ENCODE results near the gene IQSEC1. TPM values are rescaled to one million over a fixed set of nuclear protein-coding genes. Genes with fewer than 3 reads are reported as not detected.

IQSEC1 gene
- total RNA-seq, 3 donors from 2014 or later: 19.8 to 42.2 (median 21.9) TPM

DNA sequence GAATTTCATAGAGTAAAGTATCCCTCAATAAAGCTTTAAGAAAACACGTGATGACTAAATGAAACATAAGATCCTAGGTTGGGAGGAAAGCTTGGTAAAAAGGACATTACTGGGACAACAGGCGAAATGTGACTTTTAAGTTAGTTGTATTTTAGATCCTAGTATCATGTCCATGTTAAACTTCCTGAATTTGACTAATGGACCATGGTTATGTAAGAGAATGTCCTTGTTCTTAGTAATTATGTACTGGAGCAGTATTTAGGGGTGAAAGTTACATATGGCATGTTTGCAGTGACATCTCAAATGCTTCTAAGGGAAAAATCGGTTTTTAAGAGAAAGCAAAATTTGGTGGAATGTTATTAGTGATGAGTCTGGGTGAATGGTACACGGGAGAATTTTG is 69.6 kb downstream of the IQSEC1 start:
- no peak for ATAC-seq

DNA sequence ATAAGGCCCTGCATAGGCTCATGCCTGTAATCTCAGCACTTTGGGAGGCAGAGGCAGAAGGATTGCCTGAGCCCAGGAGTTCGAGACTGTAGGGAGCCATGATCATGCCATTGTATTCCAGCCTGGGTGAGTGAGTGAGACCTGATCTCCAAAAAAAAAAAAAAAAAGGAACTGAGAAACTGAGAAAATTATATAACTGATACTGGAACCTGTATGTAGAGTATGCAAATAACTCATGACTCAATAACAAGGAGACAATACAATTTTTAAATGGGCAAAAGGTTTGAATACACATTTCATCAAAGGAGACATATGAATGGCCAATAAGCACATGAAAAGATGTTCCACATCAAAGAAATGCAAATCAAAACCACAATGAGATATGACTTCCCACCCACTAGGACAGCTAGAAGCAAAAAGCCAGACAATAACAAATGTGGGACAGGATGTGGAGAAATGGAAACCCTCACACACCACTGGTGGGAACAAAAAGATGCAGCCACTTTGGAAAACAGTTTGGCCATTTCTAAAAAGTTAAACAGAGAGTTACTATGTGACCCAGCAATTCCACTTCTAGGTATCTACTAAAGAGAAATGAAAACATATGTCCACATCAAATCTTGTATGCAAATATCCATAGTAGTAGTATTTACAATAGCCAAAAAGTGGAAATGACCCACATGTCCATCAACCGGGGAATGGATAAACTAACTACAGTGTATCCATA is 70.7 kb downstream of the IQSEC1 start:
- DNase-seq: no peak

More for the DNA sequence above, 69.6 kb downstream of the IQSEC1 start:
- intact Hi-C loops (cut with DNase I, micrococcal nuclease): no loop called here
- H3K4me3 ChIP-seq: no peak overlapping the region
- no peak for DNase-seq
- TF ChIP-seq, protein P1, sequence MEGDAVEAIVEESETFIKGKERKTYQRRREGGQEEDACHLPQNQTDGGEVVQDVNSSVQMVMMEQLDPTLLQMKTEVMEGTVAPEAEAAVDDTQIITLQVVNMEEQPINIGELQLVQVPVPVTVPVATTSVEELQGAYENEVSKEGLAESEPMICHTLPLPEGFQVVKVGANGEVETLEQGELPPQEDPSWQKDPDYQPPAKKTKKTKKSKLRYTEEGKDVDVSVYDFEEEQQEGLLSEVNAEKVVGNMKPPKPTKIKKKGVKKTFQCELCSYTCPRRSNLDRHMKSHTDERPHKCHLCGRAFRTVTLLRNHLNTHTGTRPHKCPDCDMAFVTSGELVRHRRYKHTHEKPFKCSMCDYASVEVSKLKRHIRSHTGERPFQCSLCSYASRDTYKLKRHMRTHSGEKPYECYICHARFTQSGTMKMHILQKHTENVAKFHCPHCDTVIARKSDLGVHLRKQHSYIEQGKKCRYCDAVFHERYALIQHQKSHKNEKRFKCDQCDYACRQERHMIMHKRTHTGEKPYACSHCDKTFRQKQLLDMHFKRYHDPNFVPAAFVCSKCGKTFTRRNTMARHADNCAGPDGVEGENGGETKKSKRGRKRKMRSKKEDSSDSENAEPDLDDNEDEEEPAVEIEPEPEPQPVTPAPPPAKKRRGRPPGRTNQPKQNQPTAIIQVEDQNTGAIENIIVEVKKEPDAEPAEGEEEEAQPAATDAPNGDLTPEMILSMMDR (IDR thresholded peaks at IDR 0.05): no peak
- H3K9me3 ChIP-seq: no peaks in the 10 kb centered on the region
- H3K36me3 ChIP-seq (ENCODE audit: low read depth): no peaks in the 10 kb centered on the region
- peaks cover 15% of the 10 kb centered on the region for H3K4me1 ChIP-seq (ENCODE audit: low read depth)

DNA sequence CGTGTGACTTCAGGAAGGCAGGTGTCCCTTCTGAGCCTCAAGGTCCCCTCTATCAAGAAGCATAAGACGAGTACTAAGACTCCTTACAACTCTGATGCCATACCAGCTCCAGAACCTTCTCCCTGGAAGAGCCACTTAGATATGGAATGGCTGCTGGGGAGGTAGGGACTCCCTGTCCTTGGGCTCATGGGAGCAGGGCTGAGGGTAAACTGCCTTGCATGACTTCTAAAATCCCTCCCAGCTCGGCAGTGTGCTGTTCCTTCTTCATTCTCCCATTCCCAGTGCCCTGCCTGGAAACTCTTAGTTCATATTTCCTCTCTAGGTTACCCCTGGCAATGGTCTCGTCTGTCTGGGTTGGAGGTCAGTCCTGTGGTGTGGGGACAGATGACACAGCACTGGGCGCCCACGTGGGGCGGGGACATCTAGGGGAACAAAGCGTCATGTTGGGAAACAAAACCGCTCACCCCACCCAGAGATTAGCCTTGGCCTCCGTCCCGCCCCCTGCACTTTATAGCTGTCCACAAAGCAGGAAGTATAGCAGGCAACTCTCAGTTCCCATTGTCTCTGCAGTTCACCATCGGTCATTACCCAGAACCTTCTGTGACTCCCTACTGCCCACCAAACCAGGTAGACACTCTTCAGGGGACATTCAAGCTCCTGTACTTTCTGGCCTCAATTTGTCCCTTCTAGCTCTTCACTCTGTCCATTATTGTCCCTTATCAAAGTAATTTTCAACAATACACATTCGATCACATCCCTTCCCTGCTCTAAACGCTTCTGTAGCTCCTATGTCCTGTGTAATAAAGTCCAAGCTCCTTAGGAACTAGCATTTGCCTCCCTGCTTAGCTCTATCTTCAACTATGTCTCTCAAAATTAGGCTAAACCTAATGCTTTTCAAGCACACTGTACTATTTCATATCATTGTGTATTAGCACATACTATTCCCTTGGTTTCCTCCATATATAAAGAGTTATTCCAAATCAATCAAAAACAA is 73.8 kb downstream of the IQSEC1 start:
- peaks cover 11% of the 10 kb centered on the region for H3K4me1 ChIP-seq (ENCODE audit: low read depth)
- intact Hi-C loops (cut with DNase I, micrococcal nuclease): no loop called here
- no peaks in the 10 kb centered on the region for H3K36me3 ChIP-seq (ENCODE audit: low read depth)
- H3K4me3 ChIP-seq: no peak overlapping the region
- DNase-seq: peak; percentile 95 to 97 (median 96)
- TF ChIP-seq, protein P1 (IDR thresholded peaks at IDR 0.05): no peak
- no peaks in the 10 kb centered on the region for H3K9me3 ChIP-seq
- peak; percentile 85 for ATAC-seq

More for the DNA sequence above, 70.7 kb downstream of the IQSEC1 start:
- Histone ChIP-seq H3K4me3 (no peak overlapping the region), H3K4me1 (ENCODE audit: low read depth) (peaks cover 13% of the 10 kb centered on the region), H3K9me3 (no peaks in the 10 kb centered on the region), H3K36me3 (ENCODE audit: low read depth) (no peaks in the 10 kb centered on the region)
- TF ChIP-seq, protein P1 (IDR thresholded peaks at IDR 0.05): no peak
- intact Hi-C loops (cut with DNase I, micrococcal nuclease): no loop called here
- no peak for ATAC-seq

DNA sequence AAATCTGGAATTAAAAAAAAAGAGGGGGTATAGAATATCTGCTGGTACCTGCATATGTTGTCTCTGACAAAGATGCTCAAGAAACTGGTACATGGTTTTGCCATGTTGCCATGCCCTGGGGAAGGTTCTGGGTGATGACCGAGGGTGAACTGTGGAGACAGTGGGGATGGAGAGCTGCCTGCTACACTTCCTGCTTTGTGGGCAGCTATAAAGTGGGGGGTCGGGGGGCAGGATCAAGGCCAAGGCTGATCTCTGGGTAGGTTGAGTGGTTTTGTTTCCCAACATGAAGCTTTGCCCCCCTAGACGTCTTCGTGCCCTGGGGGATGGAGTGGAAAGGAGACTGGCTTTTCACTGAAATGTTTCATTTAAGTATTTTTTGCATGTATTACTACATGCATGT is 74.6 kb downstream of the IQSEC1 start:
- intact Hi-C loops (cut with DNase I, micrococcal nuclease): no loop called here
- peak in 2 of 3 donors; percentile 45 to 53 for DNase-seq
- peaks cover 6% of the 10 kb centered on the region for H3K4me1 ChIP-seq (ENCODE audit: low read depth)

DNA sequence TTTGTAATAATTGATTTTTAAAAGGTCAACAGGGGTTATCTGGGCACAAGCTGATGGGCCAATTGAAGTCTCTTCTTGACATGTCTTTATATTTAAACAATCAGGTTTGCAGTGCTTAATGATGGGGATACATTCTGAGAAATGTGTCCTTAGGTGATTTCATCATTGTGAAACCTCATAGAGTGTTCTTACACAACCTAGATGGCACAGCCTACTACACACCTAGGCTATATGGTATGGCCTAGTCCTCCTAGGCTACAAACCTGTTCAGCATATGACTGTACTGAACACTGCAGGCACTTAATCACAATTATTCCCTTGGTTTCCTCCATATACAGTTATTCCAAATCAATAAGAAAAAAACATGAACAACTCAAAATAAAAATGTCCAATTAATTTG is 75.8 kb downstream of the IQSEC1 start:
- DNase-seq (no peak), ATAC-seq (no peak)
- Histone ChIP-seq H3K4me1 (ENCODE audit: low read depth) (peaks cover 14% of the 10 kb centered on the region), H3K4me3 (no peak overlapping the region), H3K36me3 (ENCODE audit: low read depth) (no peaks in the 10 kb centered on the region), H3K9me3 (no peaks in the 10 kb centered on the region)
- TF ChIP-seq, protein P1 (IDR thresholded peaks at IDR 0.05): no peak
- intact Hi-C loops (cut with DNase I, micrococcal nuclease): no loop called here

More for the DNA sequence above, 74.6 kb downstream of the IQSEC1 start:
- H3K4me3 ChIP-seq: no peak overlapping the region
- TF ChIP-seq, protein P1 (IDR thresholded peaks at IDR 0.05): no peak
- H3K9me3 ChIP-seq: no peaks in the 10 kb centered on the region
- H3K36me3 ChIP-seq (ENCODE audit: low read depth): no peaks in the 10 kb centered on the region
- ATAC-seq: no peak
